AG09309 (cell line): Measurements from ENCODE around the gene TAPBPL.
A peak's percentile ranks its signal among the peaks of the same experiment; 100 is the strongest.
"Not testable (repeated sequence)": the region's sequence is repeated elsewhere in the genome, so short reads cannot be mapped to it uniquely, and the experiment has no call there.

Source experiments
- DNase-seq: peaks from one replicate; pipeline ENCODE4 v3.0.0-alpha.2; 2010; ENCODE audit warnings: low read depth
- H3K4me3 ChIP-seq: 2 replicates; pipeline ENCODE4 v1.5.1; 2011; ENCODE audit warnings: mild to moderate bottlenecking, low read depth, low read length, moderate library complexity; ENCODE audit not compliant: control insufficient read depth
- TF ChIP-seq, protein P1 (sequence below): IDR thresholded peaks from 2 replicates; pipeline ENCODE4 v1.5.1; 2011; ENCODE audit warnings: mild to moderate bottlenecking, low read depth, low read length, inconsistent platforms; ENCODE audit not compliant: insufficient read depth, control insufficient read depth; ENCODE audit errors: missing control alignments

The TAPBPL gene

GRCh38 chr12:6494968-6495367 is 43.1 kb downstream of the TAPBPL start:
- DNase-seq, result no peak
- peak overlapping the region; percentile 53 for H3K4me3 ChIP-seq
- TF ChIP-seq, protein P1, sequence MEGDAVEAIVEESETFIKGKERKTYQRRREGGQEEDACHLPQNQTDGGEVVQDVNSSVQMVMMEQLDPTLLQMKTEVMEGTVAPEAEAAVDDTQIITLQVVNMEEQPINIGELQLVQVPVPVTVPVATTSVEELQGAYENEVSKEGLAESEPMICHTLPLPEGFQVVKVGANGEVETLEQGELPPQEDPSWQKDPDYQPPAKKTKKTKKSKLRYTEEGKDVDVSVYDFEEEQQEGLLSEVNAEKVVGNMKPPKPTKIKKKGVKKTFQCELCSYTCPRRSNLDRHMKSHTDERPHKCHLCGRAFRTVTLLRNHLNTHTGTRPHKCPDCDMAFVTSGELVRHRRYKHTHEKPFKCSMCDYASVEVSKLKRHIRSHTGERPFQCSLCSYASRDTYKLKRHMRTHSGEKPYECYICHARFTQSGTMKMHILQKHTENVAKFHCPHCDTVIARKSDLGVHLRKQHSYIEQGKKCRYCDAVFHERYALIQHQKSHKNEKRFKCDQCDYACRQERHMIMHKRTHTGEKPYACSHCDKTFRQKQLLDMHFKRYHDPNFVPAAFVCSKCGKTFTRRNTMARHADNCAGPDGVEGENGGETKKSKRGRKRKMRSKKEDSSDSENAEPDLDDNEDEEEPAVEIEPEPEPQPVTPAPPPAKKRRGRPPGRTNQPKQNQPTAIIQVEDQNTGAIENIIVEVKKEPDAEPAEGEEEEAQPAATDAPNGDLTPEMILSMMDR, result no peak

DNA sequence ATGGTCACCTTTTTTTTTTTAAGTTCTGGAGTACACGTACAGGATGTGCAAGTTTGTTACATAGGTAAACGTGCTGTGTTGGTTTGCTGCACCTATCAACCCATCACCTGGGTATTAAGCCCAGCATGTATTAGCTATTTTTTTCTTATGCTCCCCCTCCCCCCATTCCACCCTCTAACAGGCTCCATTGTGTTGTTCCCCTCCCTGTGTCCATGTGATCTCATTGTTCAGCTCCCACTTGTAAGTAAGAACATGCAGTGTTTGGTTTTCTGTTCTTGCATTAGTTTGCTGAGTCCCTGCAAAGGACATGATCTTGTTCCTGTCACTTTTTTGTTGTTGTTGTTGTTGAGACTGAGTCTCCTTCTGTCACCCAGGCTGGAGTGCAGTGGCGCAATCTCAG is 45.4 kb downstream of the TAPBPL start:
- DNase-seq, result not testable (repeated sequence)

GRCh38 chr12:6500466-6500865 is 48.6 kb downstream of the TAPBPL start:
- H3K4me3 ChIP-seq, result no peak overlapping the region
- no peak for DNase-seq
- TF ChIP-seq, protein P1, result no peak

More for the DNA sequence above, 45.4 kb downstream of the TAPBPL start:
- H3K4me3 ChIP-seq, result not testable (repeated sequence)

DNA sequence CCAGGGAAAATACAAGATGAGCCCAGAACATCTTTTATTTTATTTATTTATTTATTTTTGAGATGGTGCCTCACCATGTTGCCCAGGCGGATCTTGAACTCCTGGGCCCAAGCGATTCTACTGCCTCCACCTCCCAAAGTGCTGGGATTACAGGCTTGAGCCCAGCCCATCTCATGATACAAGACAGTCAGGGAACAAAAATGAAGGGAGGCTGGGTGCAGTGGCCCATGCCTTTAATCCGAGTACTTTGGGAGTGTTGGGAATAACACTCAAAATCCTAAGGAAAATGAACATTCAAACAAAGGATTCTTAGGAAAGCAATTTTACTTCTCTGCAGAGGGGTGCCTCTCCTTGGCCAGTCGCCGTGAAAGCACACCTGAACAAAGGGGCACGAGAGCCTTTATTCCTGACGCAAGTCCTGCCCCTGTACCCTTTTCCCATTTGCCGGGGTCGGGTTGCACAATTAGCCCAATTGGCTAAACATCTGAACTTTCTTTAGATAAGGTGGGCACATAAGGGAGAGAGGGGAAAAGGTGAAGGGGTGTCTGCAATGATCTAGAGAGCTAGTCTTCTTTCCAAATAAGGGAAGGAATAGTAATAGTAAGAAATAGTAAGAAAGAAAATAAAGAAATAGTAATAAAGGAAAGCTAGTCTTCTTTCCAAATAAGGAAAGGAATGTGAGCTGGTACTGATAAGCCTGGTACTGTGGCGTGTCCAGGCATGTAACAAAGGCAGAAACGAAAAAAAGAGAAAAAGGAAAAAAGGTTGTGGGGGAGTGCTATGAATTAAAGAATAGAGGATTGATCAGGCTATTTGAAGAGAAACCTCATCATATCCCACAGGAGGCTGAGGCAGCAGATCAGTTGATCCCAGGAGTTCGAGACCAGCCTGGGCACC is 55.5 kb downstream of the TAPBPL start:
- no peak for DNase-seq
- no peak overlapping the region for H3K4me3 ChIP-seq
- TF ChIP-seq, protein P1, result no peak

- no peak for DNase-seq
- TF ChIP-seq, protein P1, result no peak
- no peak overlapping the region for H3K4me3 ChIP-seq
Observed at GRCh38 chr12:6508087-6508486, 56.2 kb downstream of the TAPBPL start.
